D721Med (cell line): Measurements from ENCODE around the gene DPEP3.
"Not testable (repeated sequence)": the region's sequence is repeated elsewhere in the genome, so short reads cannot be mapped to it uniquely, and the experiment has no call there.

Experiments used
- DNase-seq: peaks from one replicate; pipeline ENCODE4 v3.0.0; 2011; ENCODE audit warnings: low spot score; ENCODE audit not compliant: insufficient read length
- FAIRE-seq: peaks from 2 replicates; lab custom pipeline; 2011; peaks lifted over from hg19 to GRCh38; lab: Jason Lieb, UNC
- CTCF ChIP-seq: IDR thresholded peaks from 2 replicates; pipeline ENCODE4 v1.5.1; 2012; ENCODE audit warnings: mild to moderate bottlenecking, control low read depth; ENCODE audit not compliant: insufficient read depth; ENCODE audit errors: missing control alignments

DPEP3 gene

GRCh38 chr16:68015681-68016080, 35.4 kb upstream of the DPEP3 start, which contains the start of gene DPEP2NB:
Gene DPEP2NB (minus strand): TSS chr16:68015911. CDS start chr16:68015770, 141 bp downstream.
- no peak for TF ChIP-seq CTCF
- DNase-seq (no peak), FAIRE-seq (no peak)

DNA sequence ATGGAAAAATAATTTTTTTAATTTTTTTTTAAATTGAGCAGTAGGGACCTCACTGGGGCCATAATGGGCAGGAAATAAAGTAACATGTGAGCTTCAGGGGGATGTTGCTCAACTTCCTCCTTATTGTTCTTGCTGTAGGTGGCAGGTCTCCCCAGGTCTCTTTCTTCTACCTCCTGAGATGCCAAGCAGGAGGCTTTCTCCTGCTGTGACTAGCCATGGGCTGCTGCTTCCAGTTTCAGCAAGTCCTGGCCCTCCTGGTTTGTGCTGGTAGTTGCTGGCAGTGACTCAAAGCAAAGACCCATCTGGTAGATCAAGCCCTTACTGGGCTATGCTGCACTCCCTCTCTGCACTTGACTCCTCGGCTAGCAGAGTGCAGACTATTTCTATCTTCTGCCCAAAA, 33.1 kb upstream of the DPEP3 start:
- FAIRE-seq (no peak), DNase-seq (no peak)
- TF ChIP-seq CTCF = no peak

GRCh38 chr16:68009872-68010271, 29.6 kb upstream of the DPEP3 start:
- not testable (repeated sequence) for FAIRE-seq, DNase-seq

DNA sequence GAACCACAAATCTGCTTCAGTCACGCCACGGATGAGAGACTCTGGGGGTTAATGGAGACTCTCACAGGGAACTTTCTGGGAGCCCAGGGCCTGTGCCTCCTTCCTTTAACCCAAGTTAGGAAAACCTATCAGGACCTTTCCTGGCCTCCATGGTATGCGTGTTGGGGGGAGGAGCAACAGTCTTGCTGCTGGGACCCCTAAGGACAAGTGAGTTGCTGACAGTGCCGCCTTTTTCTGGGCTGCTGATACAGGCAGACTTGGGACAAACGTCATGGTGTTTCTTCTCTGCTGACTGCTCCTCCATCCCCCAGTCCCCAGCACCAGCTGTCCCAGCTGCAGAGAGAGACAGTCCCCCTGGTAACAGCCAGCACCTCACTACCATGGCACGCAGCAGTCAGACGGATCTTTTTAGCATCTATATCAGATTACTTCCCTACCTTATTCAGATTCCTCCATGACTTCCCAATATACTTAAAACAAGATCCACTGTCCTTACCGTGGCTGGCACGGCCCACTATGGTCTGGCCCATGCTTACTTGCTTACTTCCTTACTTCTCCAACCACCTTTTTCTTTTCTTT, 28.9 kb upstream of the DPEP3 start:
- no peak for TF ChIP-seq CTCF
- DNase-seq = no peak
- FAIRE-seq = no peak

DNA sequence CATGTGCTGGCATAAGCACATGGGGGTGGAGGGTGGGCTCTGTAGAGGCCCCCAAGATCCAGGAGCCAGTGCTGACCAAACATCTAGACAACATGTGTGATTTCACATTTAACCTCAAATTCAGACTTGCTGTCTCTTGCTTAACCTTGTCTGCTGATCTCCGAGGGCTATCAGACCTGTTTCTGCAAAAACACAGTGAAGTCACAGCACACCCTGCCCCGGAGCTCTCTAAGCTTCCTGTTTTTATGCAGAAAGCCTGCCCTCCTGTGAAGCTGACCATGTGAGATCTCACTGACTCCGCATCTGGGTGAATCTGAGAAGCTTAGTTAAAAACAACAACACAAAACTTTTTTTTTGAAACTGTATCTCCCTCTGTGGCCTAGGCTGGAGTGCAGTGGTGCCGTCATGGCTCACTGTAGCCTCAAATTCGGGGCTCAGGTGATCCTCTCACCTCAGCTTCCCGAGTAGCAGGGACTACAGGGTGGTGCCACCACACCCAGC, 25.5 kb upstream of the DPEP3 start:
- no peak for FAIRE-seq
- no peak for DNase-seq
- TF ChIP-seq CTCF = no peak

DNA sequence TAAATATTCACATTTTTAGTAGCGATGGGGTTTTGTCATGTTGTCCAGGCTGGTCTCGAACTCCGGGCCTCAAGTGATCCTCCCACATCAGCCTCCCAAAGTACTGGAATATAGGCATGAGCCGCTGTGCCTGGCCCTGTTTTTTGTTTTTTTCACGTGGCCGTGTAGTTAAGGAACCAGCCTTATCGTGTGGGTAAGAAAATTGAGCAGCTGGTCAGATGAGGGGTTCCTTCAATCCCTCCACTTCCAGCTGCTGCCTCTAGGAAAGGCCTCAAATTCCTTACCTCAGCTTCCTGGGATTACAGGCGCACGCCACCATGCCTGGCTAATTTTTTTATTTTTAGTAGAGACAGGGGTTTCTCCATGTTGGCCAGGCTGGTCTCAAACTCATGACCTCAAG, 24.9 kb upstream of the DPEP3 start:
- DNase-seq (no peak), FAIRE-seq (no peak)
- TF ChIP-seq CTCF = no peak

- TF ChIP-seq CTCF = no peak
- no peak for FAIRE-seq
- no peak for DNase-seq
Observed at GRCh38 chr16:68003031-68003430, 22.7 kb upstream of the DPEP3 start.
